Activated CD4-positive, alpha-beta T cell treated with anti-CD3 and anti-CD28 coated beads, Interleukin-2, amount 10 ng/mL, durations not matched to agents 24 days and 14 days (primary cell): ENCODE results near the gene TPPP3. TPM values are rescaled to one million over a fixed set of nuclear protein-coding genes. Genes with fewer than 3 reads are reported as not detected.
"Not testable (repeated sequence)": the region's sequence is repeated elsewhere in the genome, so short reads cannot be mapped to it uniquely, and the experiment has no call there.

Experiments
- DNase-seq: peaks from one replicate; pipeline ENCODE4 v3.0.0; 2022
- H3K27ac Mint-ChIP-seq: one replicate; pipeline ENCODE4 v1.8.0; 2022; ENCODE audit warnings: mild to moderate bottlenecking, mixed read lengths
- H3K27me3 Mint-ChIP-seq: one replicate; pipeline ENCODE4 v1.8.0; 2022; ENCODE audit warnings: mixed read lengths
- H3K36me3 Mint-ChIP-seq: one replicate; pipeline ENCODE4 v1.8.0; 2022; ENCODE audit warnings: low read depth, mild to moderate bottlenecking, mixed read lengths
- H3K4me1 Mint-ChIP-seq: one replicate; pipeline ENCODE4 v1.8.0; 2021; ENCODE audit warnings: mixed read lengths
- H3K4me3 Mint-ChIP-seq: one replicate; pipeline ENCODE4 v1.8.0; 2022; ENCODE audit warnings: mild to moderate bottlenecking, moderate library complexity, mixed read lengths
- H3K9me3 Mint-ChIP-seq: one replicate; pipeline ENCODE4 v1.8.0; 2021; ENCODE audit warnings: mixed read lengths
- intact Hi-C: fragments of 100-400 bp; cut with micrococcal nuclease; formaldehyde crosslinking; loops from one replicate; pipeline ENCODE4 v1.15.1; 2023
- total RNA-seq: library from RNA; stranded (reverse); gene quantifications from 2 replicates; pipeline ENCODE4 v1.2.3, GENCODE V29; 2022

TPPP3 gene
- total RNA-seq, 1 donor from 2014 or later = not detected

DNA sequence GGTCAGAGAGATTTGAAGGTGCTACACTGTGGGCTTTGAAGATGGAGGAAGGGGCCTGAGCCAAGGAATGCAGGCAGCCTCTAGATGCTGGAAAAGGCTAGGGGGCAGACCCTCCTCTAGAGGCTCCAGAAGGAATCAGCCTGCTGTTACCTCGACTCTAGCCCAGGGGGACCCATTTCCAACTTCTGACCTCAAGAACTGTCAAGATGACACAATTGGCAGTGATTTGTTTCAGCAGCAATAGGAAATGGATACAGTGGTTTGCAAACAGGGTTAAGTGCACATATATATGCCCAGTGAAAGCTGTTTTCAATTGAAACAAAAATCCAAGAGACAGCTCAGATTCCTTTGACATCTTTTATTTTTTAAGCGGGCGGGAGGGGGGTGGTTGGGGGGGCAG, 26.6 kb upstream of the TPPP3 start:
- H3K4me3 Mint-ChIP-seq = no peak overlapping the region
- no peak overlapping the region for H3K27ac Mint-ChIP-seq
- H3K9me3 Mint-ChIP-seq = no peaks in the 10 kb centered on the region
- no peak for DNase-seq
- peaks cover 33% of the 10 kb centered on the region for H3K27me3 Mint-ChIP-seq
- intact Hi-C loops = loop anchor here (5.0 kb wide), 1 partner anchor 158 kb away; no protein-coding TSS in a partner anchor
- H3K4me1 Mint-ChIP-seq = peaks cover 8% of the 10 kb centered on the region
- no peaks in the 10 kb centered on the region for H3K36me3 Mint-ChIP-seq

DNA sequence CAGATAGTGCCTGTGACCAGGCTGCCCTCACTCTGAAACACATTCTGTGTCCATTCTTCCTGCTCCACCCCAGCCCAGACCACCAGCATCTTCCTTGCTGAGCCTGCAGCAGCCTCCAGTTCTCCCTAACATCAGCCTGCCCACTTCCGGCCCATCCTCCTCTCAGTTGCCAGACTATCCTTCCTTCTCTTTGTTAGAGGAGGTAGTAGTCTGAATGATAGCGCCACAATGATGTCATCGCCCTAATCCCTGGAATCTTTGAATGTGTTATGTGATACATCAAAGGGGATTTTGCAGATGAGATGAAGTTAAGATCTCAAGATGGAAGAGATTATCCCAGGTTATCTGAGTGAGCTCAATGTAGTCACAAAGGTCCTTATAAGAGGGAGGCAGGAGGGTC, 26.2 kb upstream of the TPPP3 start:
- intact Hi-C loops = loop anchor here (5.0 kb wide), 1 partner anchor 157 kb away; no protein-coding TSS in a partner anchor
- Mint-ChIP-seq H3K27ac (no peak overlapping the region), H3K4me3 (no peak overlapping the region), H3K9me3 (no peaks in the 10 kb centered on the region), H3K4me1 (peaks cover 8% of the 10 kb centered on the region), H3K36me3 (no peaks in the 10 kb centered on the region), H3K27me3 (peaks cover 35% of the 10 kb centered on the region)
- no peak for DNase-seq

GRCh38 chr16:67417333-67418061, 24.2 kb upstream of the TPPP3 start:
- Mint-ChIP-seq H3K9me3 (no peaks in the 10 kb centered on the region), H3K27ac (no peak overlapping the region), H3K4me1 (peaks cover 10% of the 10 kb centered on the region), H3K36me3 (no peaks in the 10 kb centered on the region), H3K27me3 (peaks cover 35% of the 10 kb centered on the region), H3K4me3 (peak overlapping the region; percentile 25)
- DNase-seq = no peak
- intact Hi-C loops = loop anchor here (5.0 kb wide), 1 partner anchor 155 kb away; no protein-coding TSS in a partner anchor

DNA sequence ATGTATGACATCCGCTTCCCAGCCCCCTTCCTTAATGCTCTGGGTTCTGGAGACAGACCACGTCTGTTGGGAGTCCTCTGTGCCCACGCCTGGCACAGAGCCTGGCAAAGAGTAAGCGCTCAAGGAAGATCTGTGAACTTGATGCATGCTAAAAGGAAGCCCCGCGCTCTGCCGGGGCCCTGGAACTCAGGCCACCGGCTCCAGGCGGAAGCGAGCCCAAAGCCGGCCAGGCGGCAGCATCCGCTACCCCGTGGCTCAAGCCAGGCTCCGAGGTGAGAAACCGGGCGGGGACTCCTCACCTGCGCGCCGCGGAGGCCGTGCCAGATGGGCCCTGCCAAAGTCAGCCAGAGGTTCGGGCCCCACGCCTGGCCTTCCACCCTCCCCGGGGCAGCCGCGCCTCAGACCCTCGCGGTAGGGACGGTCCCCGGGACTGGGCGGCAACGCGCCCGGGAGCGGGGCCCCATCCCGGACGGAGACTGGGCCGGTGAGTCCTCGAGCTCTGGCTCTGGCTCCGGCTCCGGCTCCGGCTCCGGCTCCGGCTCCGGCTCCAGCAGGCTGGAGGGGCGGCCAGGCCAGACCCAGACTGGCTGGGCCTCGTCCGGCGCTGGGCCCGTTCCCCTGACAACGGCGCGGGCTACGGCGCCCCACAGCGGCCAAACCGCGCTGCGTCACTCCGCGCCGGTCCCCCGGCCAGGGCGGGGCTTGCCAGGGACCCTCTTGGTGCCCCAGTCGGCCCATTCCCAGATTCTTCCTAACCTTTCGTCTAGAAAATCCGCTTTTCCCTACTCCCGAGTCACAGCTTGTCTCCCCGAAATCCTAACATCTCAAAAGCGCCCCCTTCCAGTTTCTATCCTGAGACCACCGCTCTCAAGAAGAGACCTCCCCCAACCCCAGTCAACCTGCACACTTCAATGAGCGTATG, 22.8 kb upstream of the TPPP3 start, which contains the start of gene ZDHHC1:
TSS of gene ZDHHC1 (minus strand) at position 606 of the 922 bp plus-strand sequence. CDS start 8,702 bp downstream, outside the sequence.
- H3K9me3 Mint-ChIP-seq = no peaks in the 10 kb centered on the region
- H3K4me3 Mint-ChIP-seq = peak within 1 kb of the TSS; percentile 76
- H3K4me1 Mint-ChIP-seq = peaks cover 10% of the 10 kb centered on the region
- H3K27ac Mint-ChIP-seq = peak within 1 kb of the TSS; percentile 12
- DNase-seq = peak; percentile 87
- intact Hi-C loops = loop anchor here (5.0 kb wide), 1 partner anchor 154 kb away; no protein-coding TSS in a partner anchor
- H3K27me3 Mint-ChIP-seq = peaks cover 36% of the 10 kb centered on the region
- no peaks in the 10 kb centered on the region for H3K36me3 Mint-ChIP-seq

GRCh38 chr16:67415421-67415820, 22.1 kb upstream of the TPPP3 start:
- Mint-ChIP-seq H3K27ac (peak overlapping the region; percentile 12), H3K4me3 (peak overlapping the region; percentile 60), H3K4me1 (peaks cover 10% of the 10 kb centered on the region), H3K27me3 (peaks cover 36% of the 10 kb centered on the region)
- not testable (repeated sequence) for DNase-seq, H3K9me3 Mint-ChIP-seq, H3K36me3 Mint-ChIP-seq
- intact Hi-C loops = loop anchor here (5.0 kb wide), 1 partner anchor 153 kb away; no protein-coding TSS in a partner anchor

GRCh38 chr16:67413978-67414911, 20.9 kb upstream of the TPPP3 start:
- H3K36me3 Mint-ChIP-seq = no peaks in the 10 kb centered on the region
- H3K4me1 Mint-ChIP-seq = peaks cover 10% of the 10 kb centered on the region
- DNase-seq = no peak
- no peaks in the 10 kb centered on the region for H3K9me3 Mint-ChIP-seq
- no peak overlapping the region for H3K4me3 Mint-ChIP-seq
- intact Hi-C loops = no loop called here
- no peak overlapping the region for H3K27ac Mint-ChIP-seq
- peaks cover 31% of the 10 kb centered on the region for H3K27me3 Mint-ChIP-seq

DNA sequence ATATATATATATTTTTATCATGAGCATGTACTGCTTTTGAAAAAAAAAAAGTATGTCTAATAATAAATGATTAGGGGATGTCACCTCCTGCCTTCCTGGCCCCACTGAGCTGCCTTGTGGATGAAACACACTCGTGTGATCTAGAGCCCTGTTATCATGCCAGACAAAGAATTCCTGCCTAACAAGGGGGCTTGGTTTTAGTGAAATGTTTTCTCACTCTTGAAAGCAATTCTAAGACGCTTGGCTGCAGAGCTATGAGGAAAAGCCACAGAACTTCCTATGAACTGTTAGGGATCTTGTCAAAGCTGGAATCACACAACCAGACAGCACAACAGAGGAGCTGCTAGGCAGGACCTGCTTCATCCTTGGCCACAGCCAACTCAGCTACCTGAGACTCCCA, 19.0 kb upstream of the TPPP3 start:
- H3K36me3 Mint-ChIP-seq = no peaks in the 10 kb centered on the region
- H3K4me3 Mint-ChIP-seq = no peak overlapping the region
- DNase-seq = no peak
- H3K27me3 Mint-ChIP-seq = peaks cover 22% of the 10 kb centered on the region
- intact Hi-C loops = no loop called here
- H3K27ac Mint-ChIP-seq = no peak overlapping the region
- H3K9me3 Mint-ChIP-seq = no peaks in the 10 kb centered on the region
- peaks cover 10% of the 10 kb centered on the region for H3K4me1 Mint-ChIP-seq

- intact Hi-C loops = no loop called here
- no peaks in the 10 kb centered on the region for H3K9me3 Mint-ChIP-seq
- DNase-seq = no peak
- peaks cover 15% of the 10 kb centered on the region for H3K27me3 Mint-ChIP-seq
- H3K4me1 Mint-ChIP-seq = peaks cover 6% of the 10 kb centered on the region
- no peak overlapping the region for H3K27ac Mint-ChIP-seq
- H3K4me3 Mint-ChIP-seq = no peak overlapping the region
- H3K36me3 Mint-ChIP-seq = no peaks in the 10 kb centered on the region
Measured at GRCh38 chr16:67411339-67411738, 18.0 kb upstream of the TPPP3 start.

DNA sequence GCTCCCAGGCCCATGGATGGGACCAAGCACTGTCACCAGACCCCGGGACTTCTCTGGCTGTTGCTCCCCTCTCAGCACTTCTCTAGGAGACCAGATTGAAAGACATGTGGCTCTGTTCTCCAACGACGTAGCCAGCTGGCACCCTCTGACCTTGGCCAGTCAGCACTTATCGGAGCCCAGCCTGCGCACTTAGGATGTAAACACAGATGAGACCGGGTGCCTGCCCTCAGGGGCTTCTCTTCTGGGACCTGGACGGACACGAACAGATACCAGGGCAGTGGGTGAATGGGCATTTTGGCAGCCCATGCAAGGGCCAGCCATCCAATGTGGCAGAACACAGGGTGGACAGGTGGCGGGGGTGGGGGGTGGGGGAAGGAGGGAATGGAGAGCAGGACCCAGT, 16.3 kb upstream of the TPPP3 start:
- Mint-ChIP-seq H3K4me3 (no peak overlapping the region), H3K36me3 (no peaks in the 10 kb centered on the region), H3K27ac (no peak overlapping the region), H3K9me3 (no peaks in the 10 kb centered on the region), H3K27me3 (peaks cover 11% of the 10 kb centered on the region), H3K4me1 (peaks cover 2% of the 10 kb centered on the region)
- no peak for DNase-seq
- intact Hi-C loops = no loop called here

GRCh38 chr16:67407788-67408452, 14.6 kb upstream of the TPPP3 start:
- peaks cover 3% of the 10 kb centered on the region for H3K27me3 Mint-ChIP-seq
- no peaks in the 10 kb centered on the region for H3K36me3 Mint-ChIP-seq
- intact Hi-C loops = no loop called here
- no peak overlapping the region for H3K27ac Mint-ChIP-seq
- no peaks in the 10 kb centered on the region for H3K9me3 Mint-ChIP-seq
- no peak for DNase-seq
- H3K4me3 Mint-ChIP-seq = no peak overlapping the region
- H3K4me1 Mint-ChIP-seq = no peaks in the 10 kb centered on the region

DNA sequence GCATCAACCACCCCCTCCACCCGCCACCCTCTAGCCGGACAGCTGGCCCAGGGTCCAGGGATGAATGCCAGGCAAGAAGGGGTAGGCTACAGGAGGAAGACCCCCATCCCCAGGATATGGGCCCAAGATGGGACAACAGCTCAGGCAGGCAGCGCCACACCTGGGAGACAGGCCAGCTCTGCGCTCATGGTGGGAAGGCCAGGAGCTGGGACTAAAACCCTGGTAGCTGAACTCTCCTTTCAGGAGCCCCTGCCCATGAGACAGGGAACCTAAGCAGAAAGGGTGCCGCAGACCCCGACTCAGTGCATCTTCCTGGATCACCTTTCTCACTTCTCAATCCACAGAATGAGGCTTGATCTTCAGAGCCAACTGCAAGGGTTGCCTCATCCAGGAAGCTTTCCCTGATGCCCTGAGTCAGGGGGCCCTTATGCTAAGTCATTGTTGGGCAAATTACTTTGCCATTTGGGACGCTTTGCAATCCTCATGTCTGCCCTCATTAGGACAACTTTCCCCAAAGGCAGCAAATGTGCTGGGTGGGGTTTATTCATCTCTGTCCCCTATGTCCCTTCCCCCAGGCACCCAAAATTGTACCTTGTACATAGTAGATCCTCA, 14.0 kb upstream of the TPPP3 start:
- no peaks in the 10 kb centered on the region for H3K36me3 Mint-ChIP-seq
- H3K27me3 Mint-ChIP-seq = peaks cover 3% of the 10 kb centered on the region
- DNase-seq = no peak
- no peak overlapping the region for H3K4me3 Mint-ChIP-seq
- intact Hi-C loops = no loop called here
- no peaks in the 10 kb centered on the region for H3K9me3 Mint-ChIP-seq
- no peaks in the 10 kb centered on the region for H3K4me1 Mint-ChIP-seq
- no peak overlapping the region for H3K27ac Mint-ChIP-seq

GRCh38 chr16:67406111-67406971, 13.0 kb upstream of the TPPP3 start:
- Mint-ChIP-seq H3K27me3 (peaks cover 5% of the 10 kb centered on the region), H3K36me3 (no peaks in the 10 kb centered on the region), H3K4me3 (no peak overlapping the region), H3K4me1 (no peaks in the 10 kb centered on the region), H3K27ac (no peak overlapping the region), H3K9me3 (no peaks in the 10 kb centered on the region)
- no peak for DNase-seq
- intact Hi-C loops = no loop called here
